ENCODE results near the gene KIAA0513. TPM values are rescaled to one million over a fixed set of nuclear protein-coding genes. Genes with fewer than 3 reads are reported as not detected.

The KIAA0513 gene
- total and polyA plus RNA-seq, 5 donors from 2014 or later = 1.5 to 7.5 (median 3.3) TPM

- no peaks in the 10 kb centered on the region for H3K36me3 ChIP-seq (ENCODE audit: control insufficient read depth, insufficient read depth, low read length)
- H3K9me3 ChIP-seq (ENCODE audit: control insufficient read depth in 2 of 2, low read length in 2 of 2) = no peaks in the 10 kb centered on the region
- DNase-seq (no peak), ATAC-seq (ENCODE audit: low read depth in 2 of 2) (no peak)
- H3K27me3 ChIP-seq (ENCODE audit: control insufficient read depth, insufficient read depth, low read length) = no peaks in the 10 kb centered on the region
- Mint-ChIP-seq H3K9me3 (no peaks in the 10 kb centered on the region), H3K27me3 (no peaks in the 10 kb centered on the region), H3K4me3 (peak overlapping the region in 3 of 4 donors; percentile 81 to 84 (median 82)), H3K36me3 (peaks cover 8% of the 10 kb centered on the region), H3K4me1 (peaks cover 6 to 29% (median 15%) of the 10 kb centered on the region in 4 donors), H3K27ac (peak overlapping the region; percentile 91 to 97 (median 93))
- H3K27ac ChIP-seq (ENCODE audit: insufficient read depth, low read length, poor library complexity, severe bottlenecking) = peak overlapping the region; percentile 57
- H3K4me3 ChIP-seq (ENCODE audit: low read depth, low read length) = peak overlapping the region; percentile 80
- peaks cover 22% of the 10 kb centered on the region for H3K4me1 ChIP-seq (ENCODE audit: control insufficient read depth, insufficient read depth, low read length, poor library complexity, severe bottlenecking)
Measured at GRCh38 chr16:85056211-85056748, 28.7 kb downstream of the KIAA0513 start.

- H3K9me3 ChIP-seq (ENCODE audit: control insufficient read depth in 2 of 2, low read length in 2 of 2) = no peaks in the 10 kb centered on the region
- peak overlapping the region; percentile 82 to 93 (median 86) for H3K27ac Mint-ChIP-seq
- no peaks in the 10 kb centered on the region for H3K27me3 Mint-ChIP-seq
- no peaks in the 10 kb centered on the region for H3K9me3 Mint-ChIP-seq
- peaks cover 8% of the 10 kb centered on the region for H3K36me3 Mint-ChIP-seq
- no peak overlapping the region for H3K4me3 ChIP-seq (ENCODE audit: low read depth, low read length)
- peaks cover 6 to 29% (median 15%) of the 10 kb centered on the region in 4 donors for H3K4me1 Mint-ChIP-seq
- H3K4me1 ChIP-seq (ENCODE audit: control insufficient read depth, insufficient read depth, low read length, poor library complexity, severe bottlenecking) = peaks cover 22% of the 10 kb centered on the region
- peak overlapping the region in 3 of 4 donors; percentile 41 to 82 (median 59) for H3K4me3 Mint-ChIP-seq
- H3K36me3 ChIP-seq (ENCODE audit: control insufficient read depth, insufficient read depth, low read length) = no peaks in the 10 kb centered on the region
- no peaks in the 10 kb centered on the region for H3K27me3 ChIP-seq (ENCODE audit: control insufficient read depth, insufficient read depth, low read length)
- DNase-seq (no peak), ATAC-seq (ENCODE audit: low read depth in 2 of 2) (no peak)
- H3K27ac ChIP-seq (ENCODE audit: insufficient read depth, low read length, poor library complexity, severe bottlenecking) = no peak overlapping the region
Measured at GRCh38 chr16:85057212-85057889, 29.8 kb downstream of the KIAA0513 start.

- Mint-ChIP-seq H3K9me3 (no peaks in the 10 kb centered on the region), H3K4me3 (no peak overlapping the region), H3K36me3 (peaks cover 8% of the 10 kb centered on the region), H3K27ac (peak overlapping the region in 2 of 3 donors; percentile 86 to 93), H3K4me1 (peaks cover 6 to 29% (median 15%) of the 10 kb centered on the region in 4 donors), H3K27me3 (no peaks in the 10 kb centered on the region)
- ATAC-seq (ENCODE audit: low read depth in 2 of 2) = no peak
- H3K4me1 ChIP-seq (ENCODE audit: control insufficient read depth, insufficient read depth, low read length, poor library complexity, severe bottlenecking) = peaks cover 22% of the 10 kb centered on the region
- no peaks in the 10 kb centered on the region for H3K36me3 ChIP-seq (ENCODE audit: control insufficient read depth, insufficient read depth, low read length)
- no peaks in the 10 kb centered on the region for H3K9me3 ChIP-seq (ENCODE audit: control insufficient read depth in 2 of 2, low read length in 2 of 2)
- H3K27me3 ChIP-seq (ENCODE audit: control insufficient read depth, insufficient read depth, low read length) = no peaks in the 10 kb centered on the region
- no peak for DNase-seq
- no peak overlapping the region for H3K4me3 ChIP-seq (ENCODE audit: low read depth, low read length)
- H3K27ac ChIP-seq (ENCODE audit: insufficient read depth, low read length, poor library complexity, severe bottlenecking) = no peak overlapping the region
Measured at GRCh38 chr16:85057948-85058347, 30.4 kb downstream of the KIAA0513 start.

GRCh38 chr16:85058909-85059308, 31.3 kb downstream of the KIAA0513 start:
- Mint-ChIP-seq H3K27me3 (no peaks in the 10 kb centered on the region), H3K27ac (no peak overlapping the region), H3K4me3 (no peak overlapping the region), H3K36me3 (peaks cover 4% of the 10 kb centered on the region), H3K9me3 (no peaks in the 10 kb centered on the region), H3K4me1 (peaks cover 6 to 29% (median 14%) of the 10 kb centered on the region in 4 donors)
- no peak for ATAC-seq (ENCODE audit: low read depth in 2 of 2)
- Histone ChIP-seq H3K27ac (ENCODE audit: insufficient read depth, low read length, poor library complexity, severe bottlenecking) (no peak overlapping the region), H3K4me1 (ENCODE audit: control insufficient read depth, insufficient read depth, low read length, poor library complexity, severe bottlenecking) (peaks cover 22% of the 10 kb centered on the region), H3K4me3 (ENCODE audit: low read depth, low read length) (no peak overlapping the region), H3K9me3 (ENCODE audit: control insufficient read depth in 2 of 2, low read length in 2 of 2) (no peaks in the 10 kb centered on the region), H3K36me3 (ENCODE audit: control insufficient read depth, insufficient read depth, low read length) (no peaks in the 10 kb centered on the region), H3K27me3 (ENCODE audit: control insufficient read depth, insufficient read depth, low read length) (no peaks in the 10 kb centered on the region)
- no peak for DNase-seq

DNA sequence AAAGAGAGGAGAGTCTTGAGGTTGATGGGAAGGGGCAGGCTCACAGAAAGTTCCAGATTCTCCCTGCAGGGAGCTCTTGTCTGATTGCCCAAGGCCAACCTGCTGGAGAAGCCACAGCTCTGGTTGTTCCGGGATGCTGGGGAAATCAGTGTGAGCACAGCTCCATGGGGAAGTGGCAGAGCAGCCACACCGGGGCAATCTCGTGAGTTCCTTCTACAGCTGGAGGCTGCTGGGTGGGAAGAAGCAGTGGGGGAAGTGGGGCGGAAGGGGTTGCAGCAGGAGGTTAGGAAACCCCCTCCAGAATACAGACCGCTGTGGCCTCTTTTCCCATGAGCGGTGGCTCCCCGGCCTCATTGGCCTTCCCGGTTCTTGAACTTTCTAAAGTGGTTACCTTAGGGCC, 34.0 kb downstream of the KIAA0513 start:
- H3K36me3 Mint-ChIP-seq = peaks cover 16% of the 10 kb centered on the region
- H3K9me3 Mint-ChIP-seq = no peaks in the 10 kb centered on the region
- Histone ChIP-seq H3K4me3 (ENCODE audit: low read depth, low read length) (no peak overlapping the region), H3K36me3 (ENCODE audit: control insufficient read depth, insufficient read depth, low read length) (no peaks in the 10 kb centered on the region), H3K27ac (ENCODE audit: insufficient read depth, low read length, poor library complexity, severe bottlenecking) (no peak overlapping the region), H3K4me1 (ENCODE audit: control insufficient read depth, insufficient read depth, low read length, poor library complexity, severe bottlenecking) (peaks cover 3% of the 10 kb centered on the region), H3K27me3 (ENCODE audit: control insufficient read depth, insufficient read depth, low read length) (no peaks in the 10 kb centered on the region), H3K9me3 (ENCODE audit: control insufficient read depth in 2 of 2, low read length in 2 of 2) (no peaks in the 10 kb centered on the region)
- no peaks in the 10 kb centered on the region for H3K27me3 Mint-ChIP-seq
- H3K4me1 Mint-ChIP-seq = peaks cover 0 to 11% (median 4%) of the 10 kb centered on the region in 4 donors
- ATAC-seq (ENCODE audit: low read depth in 2 of 2) (peak in 1 of 2 donors; percentile 24), DNase-seq (no peak)
- peak overlapping the region in 2 of 3 donors; percentile 49 to 68 for H3K27ac Mint-ChIP-seq
- H3K4me3 Mint-ChIP-seq = no peak overlapping the region

DNA sequence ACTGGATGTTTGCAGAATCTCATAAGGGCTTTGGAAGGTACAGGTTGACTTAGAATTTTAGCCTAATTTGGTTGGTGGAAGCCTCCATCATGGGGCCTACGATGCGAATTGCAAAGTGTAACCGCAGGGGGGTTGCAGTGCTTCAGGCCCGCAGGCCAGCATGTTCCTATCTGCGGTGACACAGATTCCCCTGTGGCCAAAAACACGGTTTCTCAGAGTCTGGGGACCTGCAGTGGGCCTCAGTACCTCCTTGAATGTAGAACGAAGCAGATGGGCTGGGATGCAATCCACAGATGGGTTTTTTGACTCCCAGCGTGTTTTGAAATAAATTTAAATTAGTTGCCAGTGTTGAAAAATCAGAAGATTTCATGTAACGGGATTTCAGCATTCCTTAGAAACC, 34.7 kb downstream of the KIAA0513 start:
- H3K4me3 ChIP-seq (ENCODE audit: low read depth, low read length) = no peak overlapping the region
- no peaks in the 10 kb centered on the region for H3K4me1 ChIP-seq (ENCODE audit: control insufficient read depth, insufficient read depth, low read length, poor library complexity, severe bottlenecking)
- DNase-seq (no peak), ATAC-seq (ENCODE audit: low read depth in 2 of 2) (no peak)
- H3K27ac ChIP-seq (ENCODE audit: insufficient read depth, low read length, poor library complexity, severe bottlenecking) = no peak overlapping the region
- Mint-ChIP-seq H3K27ac (peak overlapping the region in 2 of 3 donors; percentile 46 to 68), H3K36me3 (peaks cover 17% of the 10 kb centered on the region), H3K4me3 (no peak overlapping the region), H3K4me1 (peaks cover 0 to 4% (median 2%) of the 10 kb centered on the region in 4 donors), H3K9me3 (no peaks in the 10 kb centered on the region), H3K27me3 (no peaks in the 10 kb centered on the region)
- H3K27me3 ChIP-seq (ENCODE audit: control insufficient read depth, insufficient read depth, low read length) = no peaks in the 10 kb centered on the region
- H3K36me3 ChIP-seq (ENCODE audit: control insufficient read depth, insufficient read depth, low read length) = no peaks in the 10 kb centered on the region
- H3K9me3 ChIP-seq (ENCODE audit: control insufficient read depth in 2 of 2, low read length in 2 of 2) = no peaks in the 10 kb centered on the region

- H3K36me3 ChIP-seq (ENCODE audit: control insufficient read depth, insufficient read depth, low read length) = no peaks in the 10 kb centered on the region
- peak overlapping the region in 1 of 3 donors; percentile 46 for H3K27ac Mint-ChIP-seq
- DNase-seq = no peak
- ATAC-seq (ENCODE audit: low read depth in 2 of 2) = no peak
- peaks cover 17% of the 10 kb centered on the region for H3K36me3 Mint-ChIP-seq
- peaks cover 0 to 3% (median under 1%) of the 10 kb centered on the region in 4 donors for H3K4me1 Mint-ChIP-seq
- H3K9me3 Mint-ChIP-seq = no peaks in the 10 kb centered on the region
- no peak overlapping the region for H3K4me3 Mint-ChIP-seq
- H3K27ac ChIP-seq (ENCODE audit: insufficient read depth, low read length, poor library complexity, severe bottlenecking) = no peak overlapping the region
- H3K27me3 ChIP-seq (ENCODE audit: control insufficient read depth, insufficient read depth, low read length) = no peaks in the 10 kb centered on the region
- no peaks in the 10 kb centered on the region for H3K27me3 Mint-ChIP-seq
- no peak overlapping the region for H3K4me3 ChIP-seq (ENCODE audit: low read depth, low read length)
- H3K4me1 ChIP-seq (ENCODE audit: control insufficient read depth, insufficient read depth, low read length, poor library complexity, severe bottlenecking) = no peaks in the 10 kb centered on the region
- H3K9me3 ChIP-seq (ENCODE audit: control insufficient read depth in 2 of 2, low read length in 2 of 2) = no peaks in the 10 kb centered on the region
Measured at GRCh38 chr16:85062845-85063244, 35.2 kb downstream of the KIAA0513 start.

DNA sequence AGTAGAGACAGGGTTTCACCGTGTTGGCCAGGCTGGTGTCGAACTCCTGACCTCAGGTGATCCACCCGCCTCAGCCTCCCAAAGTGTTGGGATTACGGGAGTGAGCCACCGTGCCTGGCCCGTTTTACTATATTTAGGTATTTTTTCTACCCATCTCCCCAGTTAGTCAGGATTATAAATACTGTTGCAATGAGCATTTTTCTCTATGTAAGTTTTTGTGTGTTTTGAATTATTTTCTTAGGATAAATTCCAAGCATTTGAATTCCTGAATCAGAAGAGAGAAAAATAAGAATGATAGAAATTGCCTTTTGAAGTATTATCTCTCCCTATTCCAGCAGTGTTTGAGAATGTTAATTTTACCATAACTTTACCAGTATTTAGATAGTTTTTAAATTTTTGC, 36.6 kb downstream of the KIAA0513 start:
- Mint-ChIP-seq H3K27ac (no peak overlapping the region), H3K27me3 (no peaks in the 10 kb centered on the region), H3K9me3 (no peaks in the 10 kb centered on the region), H3K4me1 (peaks cover 0 to 3% (median 0%) of the 10 kb centered on the region in 4 donors), H3K36me3 (peaks cover 17% of the 10 kb centered on the region), H3K4me3 (no peak overlapping the region)
- Histone ChIP-seq H3K4me3 (ENCODE audit: low read depth, low read length) (no peak overlapping the region), H3K27me3 (ENCODE audit: control insufficient read depth, insufficient read depth, low read length) (no peaks in the 10 kb centered on the region), H3K4me1 (ENCODE audit: control insufficient read depth, insufficient read depth, low read length, poor library complexity, severe bottlenecking) (no peaks in the 10 kb centered on the region), H3K9me3 (ENCODE audit: control insufficient read depth in 2 of 2, low read length in 2 of 2) (no peaks in the 10 kb centered on the region), H3K27ac (ENCODE audit: insufficient read depth, low read length, poor library complexity, severe bottlenecking) (no peak overlapping the region), H3K36me3 (ENCODE audit: control insufficient read depth, insufficient read depth, low read length) (no peaks in the 10 kb centered on the region)
- no peak for DNase-seq
- ATAC-seq (ENCODE audit: low read depth in 2 of 2) = no peak
